Central memory CD8-positive, alpha-beta T cell (primary cell): Measurements from ENCODE around the gene AMBRA1.

ENCODE experiments used
- ATAC-seq: fragments of 150-1000 bp; cut with Tn5 transposase; replicated peaks from 2 replicates; pipeline ENCODE4 v1.10.0; 2022; ENCODE audit warnings: mild to moderate bottlenecking, moderate FRiP score, moderate number of reproducible peaks; ENCODE audit not compliant: poor library complexity, severe bottlenecking; ENCODE audit errors: extremely low read depth
- DNase-seq, 2 donors: peaks; one replicate each; pipeline ENCODE4 v3.0.0; 2021; ENCODE audit warnings: low spot score in 2 of 2
- H3K27ac Mint-ChIP-seq: one replicate; pipeline ENCODE4 v1.8.0; 2022; ENCODE audit warnings: low read depth, mild to moderate bottlenecking, moderate library complexity, mixed read lengths
- H3K27me3 Mint-ChIP-seq: one replicate; pipeline ENCODE4 v1.8.0; 2022; ENCODE audit warnings: mixed read lengths
- H3K36me3 Mint-ChIP-seq: one replicate; pipeline ENCODE4 v1.8.0; 2022; ENCODE audit warnings: mild to moderate bottlenecking, moderate library complexity, mixed read lengths; ENCODE audit not compliant: insufficient read depth
- H3K4me1 Mint-ChIP-seq: one replicate; pipeline ENCODE4 v1.8.0; 2022; ENCODE audit warnings: mixed read lengths
- H3K4me3 Mint-ChIP-seq: one replicate; pipeline ENCODE4 v1.8.0; 2022; ENCODE audit warnings: mild to moderate bottlenecking, moderate library complexity, mixed read lengths
- H3K9me3 Mint-ChIP-seq: one replicate; pipeline ENCODE4 v1.8.0; 2022; ENCODE audit warnings: mixed read lengths

The AMBRA1 gene

GRCh38 chr11:46477136-46477535, 116.7 kb downstream of the AMBRA1 start:
- Mint-ChIP-seq H3K4me3 (no peak overlapping the region), H3K4me1 (peaks cover 35% of the 10 kb centered on the region)

GRCh38 chr11:46475926-46476545, 117.8 kb downstream of the AMBRA1 start:
- ATAC-seq (no peak), DNase-seq (no peak)
- Mint-ChIP-seq H3K4me1 (peaks cover 35% of the 10 kb centered on the region), H3K36me3 (peaks cover 1% of the 10 kb centered on the region), H3K4me3 (no peak overlapping the region), H3K9me3 (no peaks in the 10 kb centered on the region), H3K27me3 (no peaks in the 10 kb centered on the region), H3K27ac (no peak overlapping the region)

More at GRCh38 chr11:46477136-46477535, 116.7 kb downstream of the AMBRA1 start:
- peak overlapping the region; percentile 29 for H3K27ac Mint-ChIP-seq
- DNase-seq: no peak
- no peak for ATAC-seq
- H3K36me3 Mint-ChIP-seq: peaks cover 1% of the 10 kb centered on the region
- no peaks in the 10 kb centered on the region for H3K27me3 Mint-ChIP-seq
- no peaks in the 10 kb centered on the region for H3K9me3 Mint-ChIP-seq

- Mint-ChIP-seq H3K9me3 (no peaks in the 10 kb centered on the region), H3K36me3 (peaks cover 4% of the 10 kb centered on the region), H3K4me1 (peaks cover 39% of the 10 kb centered on the region), H3K27me3 (no peaks in the 10 kb centered on the region), H3K27ac (no peak overlapping the region), H3K4me3 (no peak overlapping the region)
- ATAC-seq (no peak), DNase-seq (no peak)
Observed at GRCh38 chr11:46475051-46475925, 118.5 kb downstream of the AMBRA1 start.

GRCh38 chr11:46472662-46472994, 121.2 kb downstream of the AMBRA1 start:
- no peak overlapping the region for H3K27ac Mint-ChIP-seq
- no peak overlapping the region for H3K4me3 Mint-ChIP-seq
- DNase-seq (no peak), ATAC-seq (no peak)
- H3K27me3 Mint-ChIP-seq: no peaks in the 10 kb centered on the region
- peaks cover 39% of the 10 kb centered on the region for H3K4me1 Mint-ChIP-seq
- H3K36me3 Mint-ChIP-seq: peaks cover 8% of the 10 kb centered on the region
- no peaks in the 10 kb centered on the region for H3K9me3 Mint-ChIP-seq

GRCh38 chr11:46471943-46472661, 121.7 kb downstream of the AMBRA1 start:
- DNase-seq (no peak), ATAC-seq (no peak)
- Mint-ChIP-seq H3K27me3 (no peaks in the 10 kb centered on the region), H3K9me3 (no peaks in the 10 kb centered on the region), H3K27ac (no peak overlapping the region), H3K4me1 (peaks cover 39% of the 10 kb centered on the region), H3K36me3 (peaks cover 9% of the 10 kb centered on the region), H3K4me3 (no peak overlapping the region)

- Mint-ChIP-seq H3K27ac (no peak overlapping the region), H3K27me3 (no peaks in the 10 kb centered on the region), H3K9me3 (no peaks in the 10 kb centered on the region), H3K4me3 (no peak overlapping the region), H3K36me3 (peaks cover 10% of the 10 kb centered on the region), H3K4me1 (peaks cover 26% of the 10 kb centered on the region)
- ATAC-seq (no peak), DNase-seq (no peak)
Observed at GRCh38 chr11:46469926-46470325, 123.9 kb downstream of the AMBRA1 start.

GRCh38 chr11:46465683-46466082, 128.1 kb downstream of the AMBRA1 start:
- ATAC-seq: no peak
- peaks cover 11% of the 10 kb centered on the region for H3K36me3 Mint-ChIP-seq
- H3K27me3 Mint-ChIP-seq: no peaks in the 10 kb centered on the region
- H3K9me3 Mint-ChIP-seq: no peaks in the 10 kb centered on the region
- peak overlapping the region; percentile 52 for H3K27ac Mint-ChIP-seq
- H3K4me1 Mint-ChIP-seq: peaks cover 13% of the 10 kb centered on the region
- no peak for DNase-seq
- H3K4me3 Mint-ChIP-seq: no peak overlapping the region

- H3K4me3 Mint-ChIP-seq: no peak overlapping the region
- DNase-seq: no peak
- H3K36me3 Mint-ChIP-seq: peaks cover 9% of the 10 kb centered on the region
- H3K9me3 Mint-ChIP-seq: no peaks in the 10 kb centered on the region
- ATAC-seq: no peak
- H3K27ac Mint-ChIP-seq: no peak overlapping the region
- H3K27me3 Mint-ChIP-seq: no peaks in the 10 kb centered on the region
- peaks cover 12% of the 10 kb centered on the region for H3K4me1 Mint-ChIP-seq
Observed at GRCh38 chr11:46463701-46464421, 130.0 kb downstream of the AMBRA1 start.

GRCh38 chr11:46461461-46461927, 132.3 kb downstream of the AMBRA1 start:
- Mint-ChIP-seq H3K36me3 (peaks cover 2% of the 10 kb centered on the region), H3K4me1 (peaks cover 17% of the 10 kb centered on the region), H3K27me3 (no peaks in the 10 kb centered on the region), H3K27ac (no peak overlapping the region), H3K9me3 (no peaks in the 10 kb centered on the region), H3K4me3 (no peak overlapping the region)
- DNase-seq: no peak
- ATAC-seq: no peak

- no peak for DNase-seq
- no peak overlapping the region for H3K4me3 Mint-ChIP-seq
- peaks cover 26% of the 10 kb centered on the region for H3K4me1 Mint-ChIP-seq
- no peaks in the 10 kb centered on the region for H3K27me3 Mint-ChIP-seq
- H3K9me3 Mint-ChIP-seq: no peaks in the 10 kb centered on the region
- H3K36me3 Mint-ChIP-seq: peaks cover 2% of the 10 kb centered on the region
- ATAC-seq: no peak
- no peak overlapping the region for H3K27ac Mint-ChIP-seq
Observed at GRCh38 chr11:46458491-46458890, 135.3 kb downstream of the AMBRA1 start.

- ATAC-seq (no peak), DNase-seq (no peak)
- peaks cover 2% of the 10 kb centered on the region for H3K36me3 Mint-ChIP-seq
- H3K4me3 Mint-ChIP-seq: no peak overlapping the region
- no peaks in the 10 kb centered on the region for H3K27me3 Mint-ChIP-seq
- no peak overlapping the region for H3K27ac Mint-ChIP-seq
- H3K9me3 Mint-ChIP-seq: no peaks in the 10 kb centered on the region
- peaks cover 21% of the 10 kb centered on the region for H3K4me1 Mint-ChIP-seq
Observed at GRCh38 chr11:46457659-46458424, 136.0 kb downstream of the AMBRA1 start.

GRCh38 chr11:46457021-46457420, 136.8 kb downstream of the AMBRA1 start:
- DNase-seq: no peak
- H3K36me3 Mint-ChIP-seq: no peaks in the 10 kb centered on the region
- ATAC-seq: no peak
- H3K9me3 Mint-ChIP-seq: no peaks in the 10 kb centered on the region
- H3K4me1 Mint-ChIP-seq: peaks cover 20% of the 10 kb centered on the region
- H3K27ac Mint-ChIP-seq: no peak overlapping the region
- no peaks in the 10 kb centered on the region for H3K27me3 Mint-ChIP-seq
- no peak overlapping the region for H3K4me3 Mint-ChIP-seq
